UCSD-AML1 (cell line): ENCODE results near the gene ELMOD3.
"Not testable (repeated sequence)": the region's sequence is repeated elsewhere in the genome, so short reads cannot be mapped to it uniquely, and the experiment has no call there.

ENCODE experiments used
- DNase-seq: peaks from one replicate; lab custom pipeline; 2025; ENCODE audit not compliant: unreplicated experiment; lab: John Stamatoyannopoulos, UW

ELMOD3 gene

DNA sequence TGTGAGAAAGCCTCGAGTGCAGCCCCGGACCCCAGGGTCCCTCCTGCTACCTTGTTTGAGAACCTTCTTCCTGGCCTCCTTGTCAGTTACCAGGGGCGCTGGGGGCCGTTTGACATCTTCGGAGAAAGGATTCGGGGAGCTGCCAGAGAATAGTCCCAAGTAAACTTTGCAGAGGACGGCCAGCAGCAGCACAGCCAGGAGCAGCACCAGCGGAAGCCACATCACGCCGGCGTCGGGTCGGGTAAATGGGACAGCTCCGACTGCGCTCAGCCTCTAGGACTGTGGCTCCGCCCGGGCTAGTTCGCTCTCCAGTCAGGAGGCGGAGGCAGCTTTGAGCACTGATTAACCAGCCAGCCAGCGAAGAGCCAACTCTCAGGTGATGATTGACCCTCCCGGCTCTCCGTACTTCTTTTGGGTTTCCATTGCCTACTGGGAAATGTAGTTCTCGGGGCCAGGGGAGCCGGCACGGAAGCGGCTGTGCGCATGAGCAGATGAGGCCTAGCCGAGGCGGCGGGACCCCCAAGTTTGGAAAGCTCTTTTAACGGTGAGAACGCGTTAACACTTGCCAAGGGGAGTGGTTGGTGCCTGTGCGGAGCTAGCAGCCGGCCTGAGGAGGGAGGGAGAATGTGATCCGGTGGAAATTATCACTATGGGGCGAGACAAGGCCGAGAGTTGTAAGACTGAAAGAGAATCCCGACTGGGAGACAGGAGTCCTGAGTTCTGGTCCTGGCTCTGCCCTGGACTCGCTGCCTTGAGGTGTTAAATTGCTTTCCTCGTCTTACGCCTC, at the start of gene ELMOD3, which contains the start of gene RETSAT:
TSS of gene ELMOD3 (plus strand) at position 484 of the 787 bp plus-strand sequence. CDS start 2,430 bp downstream, outside the sequence.
TSS of gene RETSAT (minus strand) at position 243 of the 787 bp plus-strand sequence. CDS start at position 222, 21 bp downstream.
- peak; percentile 95 for DNase-seq

GRCh38 chr2:85307527-85307897, 47.1 kb upstream of the ELMOD3 start:
- no peak for DNase-seq

- no peak for DNase-seq
Measured at GRCh38 chr2:85308201-85308600, 46.4 kb upstream of the ELMOD3 start.

DNA sequence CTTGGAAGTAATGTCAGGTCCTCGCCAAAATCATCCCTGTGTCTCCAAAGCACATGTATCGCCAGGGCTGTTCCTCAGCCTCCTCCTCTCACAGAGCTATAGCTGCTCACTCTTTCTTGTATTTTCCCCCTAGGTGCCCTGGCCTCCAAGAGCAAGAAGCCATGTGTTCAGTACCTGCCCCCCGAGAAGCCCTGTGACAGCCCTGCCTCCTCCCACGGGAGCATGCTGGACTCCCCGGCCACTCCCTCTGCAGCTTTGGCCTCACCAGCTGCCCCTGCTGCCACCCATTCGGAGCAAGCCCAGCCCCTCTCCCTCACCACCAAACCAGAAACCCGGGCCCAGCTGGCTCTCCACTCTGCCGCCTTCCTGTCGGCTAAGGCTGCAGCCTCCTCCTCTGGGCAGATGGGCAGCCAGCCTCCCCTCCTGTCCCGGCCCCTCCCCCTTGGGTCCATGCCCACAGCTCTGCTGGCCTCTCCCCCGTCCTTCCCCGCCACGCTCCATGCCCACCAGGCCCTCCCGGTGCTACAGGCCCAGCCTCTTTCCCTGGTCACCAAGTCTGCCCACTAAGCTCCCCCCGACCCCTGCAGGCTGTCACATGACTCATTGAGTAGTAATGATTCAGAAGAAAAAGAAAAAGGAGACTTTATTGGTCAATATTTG, 45.5 kb upstream of the ELMOD3 start:
- no peak for DNase-seq

DNA sequence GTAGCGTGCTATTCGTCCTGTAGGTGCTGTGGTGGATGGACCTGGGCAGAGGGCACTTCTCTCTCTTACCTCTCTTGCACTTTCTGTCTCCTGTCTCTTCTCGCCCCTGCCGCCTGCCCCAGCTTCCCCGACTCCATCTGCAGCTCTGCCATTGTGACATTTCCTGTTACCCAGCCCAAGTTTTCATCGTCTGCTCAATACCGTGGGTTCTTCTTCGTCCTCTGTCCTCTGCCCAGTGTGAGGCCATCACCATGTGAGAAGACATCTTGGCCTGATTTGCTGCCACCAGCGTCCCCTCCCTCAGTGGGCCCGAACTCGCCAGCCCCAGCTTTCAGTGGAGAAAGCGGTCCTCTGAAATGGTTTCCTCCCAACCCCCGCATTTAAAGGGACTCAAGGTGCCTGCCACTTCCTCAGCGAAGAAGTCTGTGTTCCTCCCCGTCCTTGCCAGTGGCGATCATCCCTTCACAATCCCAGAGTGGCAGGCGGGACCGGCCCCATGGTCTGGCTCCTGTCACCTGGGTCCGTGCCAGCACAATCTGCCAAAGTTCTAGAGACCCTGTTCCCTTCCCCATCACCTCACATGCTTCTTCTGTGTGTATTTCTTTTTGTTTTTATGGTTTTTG, 44.8 kb upstream of the ELMOD3 start:
- DNase-seq = peak; percentile 36

GRCh38 chr2:85310330-85310729, 44.2 kb upstream of the ELMOD3 start:
- DNase-seq = no peak

GRCh38 chr2:85312404-85312803, 42.2 kb upstream of the ELMOD3 start:
- DNase-seq = no peak

- DNase-seq = no peak
Measured at GRCh38 chr2:85314884-85315242, 39.7 kb upstream of the ELMOD3 start.

GRCh38 chr2:85315921-85316320, 38.6 kb upstream of the ELMOD3 start:
- DNase-seq = not testable (repeated sequence)

- DNase-seq = no peak
Measured at GRCh38 chr2:85318222-85319074, 36.1 kb upstream of the ELMOD3 start.

DNA sequence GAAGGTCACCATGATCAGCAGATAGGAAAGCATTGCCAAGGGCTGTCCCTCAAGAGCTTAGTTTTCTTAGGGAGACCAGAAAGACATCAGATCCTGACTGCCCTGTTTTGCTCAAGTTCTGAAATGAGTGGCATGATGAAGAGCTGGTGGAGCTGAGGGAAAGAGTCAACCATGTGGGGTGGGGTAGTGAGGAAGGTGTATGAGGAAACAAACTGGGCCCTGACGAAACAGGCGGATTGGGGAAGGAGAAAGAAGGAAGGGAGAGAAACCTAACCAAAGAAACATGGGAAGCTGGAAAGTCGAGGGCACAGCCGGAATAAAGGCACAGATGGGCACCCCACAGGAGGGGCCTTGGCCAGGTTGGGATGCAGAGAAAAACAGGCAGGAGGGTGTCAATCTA, 34.8 kb upstream of the ELMOD3 start:
- no peak for DNase-seq

GRCh38 chr2:85323351-85323987, 31.1 kb upstream of the ELMOD3 start:
- DNase-seq = no peak

GRCh38 chr2:85323988-85324367, 30.6 kb upstream of the ELMOD3 start:
- not testable (repeated sequence) for DNase-seq

DNA sequence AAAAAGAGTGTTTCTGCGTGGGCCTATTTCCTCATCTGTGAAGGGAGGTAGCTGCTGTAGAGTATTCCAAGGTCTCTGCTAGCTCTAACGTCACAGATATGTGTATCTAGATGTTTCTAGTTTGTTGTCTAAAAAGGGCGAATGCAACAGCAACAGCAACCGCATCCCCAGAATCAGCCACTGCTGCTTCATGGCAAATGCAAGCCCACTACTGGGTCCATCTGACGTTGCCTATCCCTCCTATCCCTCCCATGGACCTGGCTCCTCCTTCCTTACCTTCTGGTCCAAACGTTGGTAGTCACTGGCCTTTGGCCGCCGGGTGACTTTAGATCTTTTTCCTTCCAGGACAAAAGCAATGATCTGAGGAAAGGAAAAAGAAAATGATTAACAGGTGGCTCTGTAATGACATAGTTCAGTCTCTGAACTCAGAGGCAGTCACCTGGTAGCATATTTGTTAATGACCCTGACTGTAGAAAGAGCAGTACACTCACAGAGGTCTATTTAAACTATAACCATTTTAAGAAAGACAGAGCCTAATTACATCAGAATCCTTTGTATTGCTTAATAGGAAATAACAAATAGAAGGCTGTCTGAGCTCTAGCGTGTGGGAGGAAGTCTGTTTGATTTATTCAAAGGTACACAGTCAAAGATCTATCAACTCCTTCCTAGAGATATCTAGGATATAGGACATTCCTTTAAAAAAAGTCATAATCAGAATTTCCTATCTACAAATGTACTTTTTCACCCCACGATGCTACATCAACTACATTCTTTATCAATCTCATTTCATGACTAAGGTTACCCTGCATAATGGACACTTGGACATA, 29.7 kb upstream of the ELMOD3 start:
- DNase-seq = no peak

GRCh38 chr2:85325466-85325811, 29.1 kb upstream of the ELMOD3 start:
- no peak for DNase-seq

GRCh38 chr2:85326406-85327159, 28.0 kb upstream of the ELMOD3 start:
- DNase-seq = peak; percentile 66

DNA sequence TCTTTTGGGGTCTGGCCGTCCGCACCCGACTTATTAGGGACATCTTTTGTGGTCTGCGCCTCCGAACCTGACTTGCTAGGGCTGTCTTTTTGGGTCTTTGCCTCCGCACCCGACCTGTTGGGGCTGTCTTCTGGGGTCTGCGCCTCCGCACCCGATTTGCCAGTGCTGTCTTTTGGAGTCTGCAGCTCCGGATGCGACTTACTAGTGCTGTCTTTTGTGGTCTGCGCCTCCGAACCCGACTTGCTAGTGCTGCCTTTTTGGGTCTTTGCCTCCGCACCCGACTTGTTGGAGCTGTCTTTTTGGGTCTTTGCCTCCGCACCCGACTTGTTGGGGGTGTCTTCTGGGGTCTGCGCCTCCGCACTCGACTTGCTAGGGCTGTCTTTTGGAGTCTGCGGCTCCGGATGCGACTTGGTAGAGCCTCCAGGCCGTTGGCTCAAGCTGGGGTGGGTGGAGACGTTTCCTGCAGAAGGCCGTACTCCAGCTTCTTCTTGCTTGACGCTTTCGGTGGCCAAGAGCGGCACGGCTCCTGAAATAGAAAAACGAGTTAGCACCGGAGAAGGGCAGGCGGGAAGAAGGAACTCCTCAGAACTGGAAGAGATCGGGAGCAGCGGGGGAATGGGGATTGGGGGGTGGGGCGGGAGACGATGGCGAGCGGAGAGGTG, 27.3 kb upstream of the ELMOD3 start:
- peak; percentile 61 for DNase-seq

DNA sequence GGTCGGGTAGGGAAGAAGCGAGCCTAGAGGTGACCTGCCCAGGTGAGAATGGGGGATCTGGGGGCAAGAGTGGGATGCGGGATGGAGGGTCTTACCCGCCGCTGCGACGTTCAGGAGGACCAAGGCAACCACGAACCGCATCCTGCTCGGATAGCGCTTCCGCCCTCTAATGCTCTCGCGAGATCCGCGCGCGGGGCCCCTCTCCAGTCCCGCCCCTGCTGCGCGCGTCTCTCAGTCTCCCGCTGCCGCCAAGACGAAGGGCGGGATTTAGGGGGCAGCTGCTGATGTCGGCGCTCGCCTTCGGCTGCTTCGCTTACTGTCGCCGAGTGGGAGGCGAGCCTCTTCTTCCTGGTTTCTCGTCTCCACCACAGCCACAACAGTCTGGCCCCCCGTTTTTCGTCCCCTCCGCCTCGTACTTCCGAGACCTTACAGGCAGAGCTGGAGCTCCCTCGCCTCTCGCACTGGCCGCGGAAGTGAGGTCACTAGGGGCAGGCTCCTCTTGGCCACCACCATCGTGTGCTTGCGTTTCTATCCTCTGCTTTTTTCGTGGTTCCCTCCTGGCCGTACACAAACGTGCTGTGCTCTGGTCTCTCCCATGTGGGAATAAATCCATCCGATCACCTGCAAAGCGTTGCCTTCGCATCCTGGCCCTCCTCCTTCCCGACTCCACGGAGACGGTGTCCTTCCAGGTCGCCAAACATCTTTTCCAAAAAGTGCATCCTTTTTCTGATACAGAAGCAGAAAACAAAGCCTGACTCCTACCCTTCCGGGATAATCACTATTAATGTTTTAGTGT, 26.5 kb upstream of the ELMOD3 start, which contains the start of gene TGOLN2:
TSS of gene TGOLN2 (minus strand) at position 168 of the 796 bp plus-strand sequence. CDS start at position 141, 27 bp downstream.
- DNase-seq = peak; percentile 94
